SJCRH30 (cell line): ENCODE results near the gene COL8A2. TPM values are rescaled to one million over a fixed set of nuclear protein-coding genes. Genes with fewer than 3 reads are reported as not detected.

Experiments
- DNase-seq, 2 experiments: peaks; one replicate each; pipeline ENCODE4 v3.0.0-alpha.2; 2015 to 2020
- H3K27ac ChIP-seq: fragments of 250-450 bp; sonication (Bioruptor Pico); 2 replicates; pipeline ENCODE4 v1.5.1; 2020; ENCODE audit warnings: mild to moderate bottlenecking, moderate library complexity
- H3K27me3 ChIP-seq: fragments of 250-450 bp; sonication (Bioruptor Pico); 2 replicates; pipeline ENCODE4 v1.5.1; 2020; ENCODE audit warnings: mild to moderate bottlenecking, moderate library complexity
- H3K36me3 ChIP-seq: fragments of 250-450 bp; sonication (Bioruptor Pico); 2 replicates; pipeline ENCODE4 v1.5.1; 2020; ENCODE audit warnings: mild to moderate bottlenecking, moderate library complexity
- H3K4me1 ChIP-seq: fragments of 250-450 bp; sonication (Bioruptor Pico); 2 replicates; pipeline ENCODE4 v1.5.1; 2020; ENCODE audit warnings: mild to moderate bottlenecking, moderate library complexity
- H3K4me3 ChIP-seq: fragments of 250-450 bp; sonication (Bioruptor Pico); 2 replicates; pipeline ENCODE4 v1.5.1; 2020; ENCODE audit warnings: mild to moderate bottlenecking, moderate library complexity
- H3K9me3 ChIP-seq: fragments of 250-450 bp; sonication (Bioruptor Pico); replicated peaks from 2 replicates; pipeline ENCODE4 v1.5.1; 2020; ENCODE audit warnings: mild to moderate bottlenecking, moderate library complexity
- total RNA-seq: library from RNA; depleted of rRNA; stranded (reverse); fragments of >200 nt; shearing (Covaris generic); gene quantifications from 2 replicates; pipeline ENCODE4 v1.2.3, GENCODE V29; 2014

Gene COL8A2
- total RNA-seq, 1 experiment from 2014 or later, result 0.45 TPM

- H3K4me1 ChIP-seq, result peaks cover 9% of the 10 kb centered on the region
- no peak overlapping the region for H3K4me3 ChIP-seq
- no peaks in the 10 kb centered on the region for H3K27me3 ChIP-seq
- no peaks in the 10 kb centered on the region; the same call in none of the 2 replicates for H3K36me3 ChIP-seq
- H3K27ac ChIP-seq, result no peak overlapping the region
- no peak for DNase-seq
- no peaks in the 10 kb centered on the region for H3K9me3 ChIP-seq
Measured at GRCh38 chr1:36098650-36099365, 26.2 kb downstream of the COL8A2 start.

GRCh38 chr1:36097693-36098585 is 27.1 kb downstream of the COL8A2 start:
- peaks cover 6% of the 10 kb centered on the region for H3K36me3 ChIP-seq
- no peak overlapping the region for H3K27ac ChIP-seq
- H3K27me3 ChIP-seq, result no peaks in the 10 kb centered on the region
- H3K4me3 ChIP-seq, result no peak overlapping the region
- DNase-seq, result no peak
- H3K9me3 ChIP-seq, result no peaks in the 10 kb centered on the region
- H3K4me1 ChIP-seq, result peaks cover 9% of the 10 kb centered on the region

GRCh38 chr1:36096500-36097432 is 28.3 kb downstream of the COL8A2 start:
- H3K27ac ChIP-seq, result no peak overlapping the region
- H3K36me3 ChIP-seq, result peaks cover 9% of the 10 kb centered on the region
- H3K4me3 ChIP-seq, result no peak overlapping the region
- no peaks in the 10 kb centered on the region for H3K9me3 ChIP-seq
- DNase-seq, result peak; percentile 43 to 53
- peaks cover 9% of the 10 kb centered on the region for H3K4me1 ChIP-seq
- H3K27me3 ChIP-seq, result no peaks in the 10 kb centered on the region

GRCh38 chr1:36095760-36096405 is 29.1 kb downstream of the COL8A2 start:
- Histone ChIP-seq H3K9me3 (no peaks in the 10 kb centered on the region), H3K36me3 (peaks cover 9% of the 10 kb centered on the region), H3K4me1 (peaks cover 9% of the 10 kb centered on the region), H3K4me3 (no peak overlapping the region), H3K27ac (no peak overlapping the region), H3K27me3 (no peaks in the 10 kb centered on the region)
- no peak for DNase-seq

GRCh38 chr1:36094621-36095061 is 30.4 kb downstream of the COL8A2 start:
- no peak overlapping the region for H3K27ac ChIP-seq
- no peak for DNase-seq
- peaks cover 9% of the 10 kb centered on the region for H3K36me3 ChIP-seq

GRCh38 chr1:36093929-36094328 is 31.1 kb downstream of the COL8A2 start:
- Histone ChIP-seq H3K9me3 (no peaks in the 10 kb centered on the region), H3K36me3 (peaks cover 9% of the 10 kb centered on the region), H3K27ac (no peak overlapping the region), H3K27me3 (no peaks in the 10 kb centered on the region), H3K4me3 (no peak overlapping the region), H3K4me1 (peaks cover 3% of the 10 kb centered on the region; the same call in 1 of the 2 replicates)
- no peak for DNase-seq

More at GRCh38 chr1:36094621-36095061, 30.4 kb downstream of the COL8A2 start:
- Histone ChIP-seq H3K4me1 (peaks cover under 1% of the 10 kb centered on the region; the same call in 1 of the 2 replicates), H3K9me3 (no peaks in the 10 kb centered on the region), H3K4me3 (no peak overlapping the region), H3K27me3 (no peaks in the 10 kb centered on the region)

GRCh38 chr1:36093226-36093625 is 31.8 kb downstream of the COL8A2 start:
- Histone ChIP-seq H3K27me3 (no peaks in the 10 kb centered on the region), H3K36me3 (peaks cover 9% of the 10 kb centered on the region), H3K27ac (no peak overlapping the region), H3K4me1 (peaks cover 3% of the 10 kb centered on the region; the same call in 1 of the 2 replicates), H3K9me3 (no peaks in the 10 kb centered on the region), H3K4me3 (no peak overlapping the region)
- no peak for DNase-seq

GRCh38 chr1:36092798-36093185 is 32.2 kb downstream of the COL8A2 start:
- Histone ChIP-seq H3K36me3 (peaks cover 9% of the 10 kb centered on the region), H3K4me1 (peaks cover 3% of the 10 kb centered on the region; the same call in 1 of the 2 replicates), H3K9me3 (no peaks in the 10 kb centered on the region), H3K27ac (no peak overlapping the region), H3K27me3 (no peaks in the 10 kb centered on the region), H3K4me3 (no peak overlapping the region)
- no peak for DNase-seq

- H3K27me3 ChIP-seq, result no peaks in the 10 kb centered on the region
- no peaks in the 10 kb centered on the region for H3K9me3 ChIP-seq
- H3K4me1 ChIP-seq, result peaks cover 3% of the 10 kb centered on the region; the same call in 1 of the 2 replicates
- H3K27ac ChIP-seq, result no peak overlapping the region
- no peak overlapping the region for H3K4me3 ChIP-seq
- peaks cover 9% of the 10 kb centered on the region for H3K36me3 ChIP-seq
- DNase-seq, result no peak
Measured at GRCh38 chr1:36092166-36092797, 32.7 kb downstream of the COL8A2 start.

GRCh38 chr1:36091698-36092097 is 33.3 kb downstream of the COL8A2 start:
- no peak overlapping the region for H3K27ac ChIP-seq
- no peak for DNase-seq
- H3K4me1 ChIP-seq, result peaks cover 3% of the 10 kb centered on the region; the same call in 1 of the 2 replicates
- H3K27me3 ChIP-seq, result no peaks in the 10 kb centered on the region
- H3K36me3 ChIP-seq, result peaks cover 9% of the 10 kb centered on the region
- H3K4me3 ChIP-seq, result no peak overlapping the region
- no peaks in the 10 kb centered on the region for H3K9me3 ChIP-seq

GRCh38 chr1:36091141-36091540 is 33.9 kb downstream of the COL8A2 start:
- Histone ChIP-seq H3K4me3 (no peak overlapping the region), H3K36me3 (peaks cover 9% of the 10 kb centered on the region), H3K9me3 (no peaks in the 10 kb centered on the region), H3K4me1 (peaks cover 3% of the 10 kb centered on the region; the same call in 1 of the 2 replicates), H3K27me3 (no peaks in the 10 kb centered on the region), H3K27ac (no peak overlapping the region)
- DNase-seq, result no peak

- no peak for DNase-seq
- H3K27me3 ChIP-seq, result no peaks in the 10 kb centered on the region
Measured at GRCh38 chr1:36089393-36090121, 35.5 kb downstream of the COL8A2 start.

More at GRCh38 chr1:36089393-36090121, 35.5 kb downstream of the COL8A2 start:
- H3K9me3 ChIP-seq, result no peaks in the 10 kb centered on the region
- H3K27ac ChIP-seq, result peak overlapping the region; percentile 36; the same call in 1 of the 2 replicates
- peak overlapping the region; percentile 90 for H3K4me3 ChIP-seq
- H3K4me1 ChIP-seq, result peaks cover 3% of the 10 kb centered on the region; the same call in 1 of the 2 replicates
- H3K36me3 ChIP-seq, result peaks cover 9% of the 10 kb centered on the region
